Fibroblast of lung (primary cell): ENCODE results near the gene TBC1D8. TPM values are rescaled to one million over a fixed set of nuclear protein-coding genes. Genes with fewer than 3 reads are reported as not detected.

Experiments used
- DNase-seq, 2 donors: peaks; one replicate each; pipeline versions ENCODE4 v3.0.0 to v3.0.0-alpha.2; 2010; ENCODE audit warnings: low read depth in 2 of 2
- H2AFZ ChIP-seq: 2 replicates; pipeline ENCODE4 v1.5.1; 2012; ENCODE audit warnings: low read length, control low read depth, inconsistent platforms
- H3K27ac ChIP-seq: 2 replicates; pipeline ENCODE4 v1.5.1; 2011; ENCODE audit warnings: low read length, control low read depth; ENCODE audit not compliant: insufficient read depth
- H3K27me3 ChIP-seq: 2 replicates; pipeline ENCODE4 v1.5.1; 2011; ENCODE audit warnings: mild to moderate bottlenecking, low read length; ENCODE audit not compliant: control insufficient read depth, insufficient read depth
- H3K36me3 ChIP-seq: 2 replicates; pipeline ENCODE4 v1.5.1; 2011; ENCODE audit warnings: low read length; ENCODE audit not compliant: control insufficient read depth, insufficient read depth
- H3K4me1 ChIP-seq: 2 replicates; pipeline ENCODE4 v1.5.1; 2011; ENCODE audit warnings: low read length; ENCODE audit not compliant: control insufficient read depth, insufficient read depth; ENCODE audit errors: extremely low read depth
- H3K4me2 ChIP-seq: 2 replicates; pipeline ENCODE4 v1.5.1; 2011; ENCODE audit warnings: low read length, control low read depth; ENCODE audit not compliant: insufficient read depth; ENCODE audit errors: extremely low read depth
- H3K4me3 ChIP-seq, 4 experiments: fragments of 200-600 bp in 1 of 4; sonication (generic) in 1 of 4; replicated peaks in 1 of 4; 2 replicates each; pipeline ENCODE4 v1.5.1; 2011 to 2016; ENCODE audit warnings: low read length in 4 of 4, low read depth in 3 of 4, mild to moderate bottlenecking in 3 of 4, control low read depth in 2 of 4, inconsistent platforms in 1 of 4, mixed read lengths in 1 of 4; ENCODE audit not compliant: insufficient read depth in 1 of 4; ENCODE audit errors: control extremely low read depth in 1 of 4
- H3K79me2 ChIP-seq: 2 replicates; pipeline ENCODE4 v1.5.1; 2012; ENCODE audit warnings: mild to moderate bottlenecking, low read length, inconsistent platforms; ENCODE audit not compliant: control insufficient read depth, insufficient read depth
- H3K9ac ChIP-seq: 2 replicates; pipeline ENCODE4 v1.5.1; 2011; ENCODE audit warnings: mild to moderate bottlenecking, low read length, control low read depth; ENCODE audit not compliant: insufficient read depth
- H3K9me3 ChIP-seq: 2 replicates; pipeline ENCODE4 v1.5.1; 2012; ENCODE audit warnings: low read depth, low read length; ENCODE audit not compliant: control insufficient read depth, insufficient read depth
- H4K20me1 ChIP-seq: 2 replicates; pipeline ENCODE4 v1.5.1; 2011; ENCODE audit warnings: low read length; ENCODE audit not compliant: control insufficient read depth, insufficient read depth; ENCODE audit errors: extremely low read depth
- CTCF ChIP-seq, 2 donors: IDR thresholded peaks in 1 of 2; conservative IDR thresholded peaks in 1 of 2; 1 replicate in 1 of 2; 2 replicates in 1 of 2; pipeline ENCODE4 v1.5.1; 2011 to 2012; ENCODE audit warnings: low read length in 2 of 2, control low read depth in 1 of 2, inconsistent platforms in 1 of 2, low read depth in 1 of 2, mild to moderate bottlenecking in 1 of 2
- EZH2 ChIP-seq: IDR thresholded peaks from 2 replicates; pipeline ENCODE4 v1.5.1; 2012; ENCODE audit warnings: low read length, control low read depth, mild to moderate bottlenecking; ENCODE audit errors: missing control alignments
- polyA plus RNA-seq, 2 donors: library from polyadenylated mRNA; depleted of rRNA in 1 of 2; stranded (reverse) in 1 of 2; unstranded in 1 of 2; fragments of >200 nt; gene quantifications; 2 replicates each; pipeline ENCODE4 v1.2.1, GENCODE V29; 2011 to 2012; ENCODE audit warnings: missing spikeins in 1 of 2
- total RNA-seq: library from RNA; depleted of rRNA; stranded (reverse); fragments of >200 nt; gene quantifications from 2 replicates; pipeline ENCODE4 v1.2.1, GENCODE V29; 2014

Gene TBC1D8
- total and polyA plus RNA-seq, 2 donors (not counting 1 experiment from before 2014, with no cell fraction given), result 3.8 to 5.4 TPM

- Histone ChIP-seq H3K4me2 (no peak overlapping the region), H3K4me1 (no peaks in the 10 kb centered on the region), H3K9ac (no peak overlapping the region), H3K27ac (no peak overlapping the region), H3K79me2 (no peaks in the 10 kb centered on the region), H3K27me3 (no peaks in the 10 kb centered on the region), H2AFZ (no peak overlapping the region), H3K4me3 (no peak overlapping the region), H3K9me3 (no peaks in the 10 kb centered on the region), H4K20me1 (no peaks in the 10 kb centered on the region), H3K36me3 (no peaks in the 10 kb centered on the region)
- DNase-seq, result no peak
- no peak for TF ChIP-seq EZH2
- no peak for TF ChIP-seq CTCF (conservative IDR thresholded peaks at IDR 0.05 in 1 of 2, IDR thresholded peaks at IDR 0.05 in 1 of 2; ENCODE audit: low read depth in 1 of 2, low read length in 2 of 2)
Observed at GRCh38 chr2:100967716-100968115, 183.5 kb downstream of the TBC1D8 start.

GRCh38 chr2:100965596-100965995 is 185.6 kb downstream of the TBC1D8 start:
- no peak overlapping the region for H3K4me3 ChIP-seq
- H4K20me1 ChIP-seq, result no peaks in the 10 kb centered on the region
- no peak overlapping the region for H3K9ac ChIP-seq
- H2AFZ ChIP-seq, result no peak overlapping the region
- H3K4me2 ChIP-seq, result no peak overlapping the region
- H3K4me1 ChIP-seq, result no peaks in the 10 kb centered on the region
- no peak for TF ChIP-seq EZH2
- TF ChIP-seq CTCF (conservative IDR thresholded peaks at IDR 0.05 in 1 of 2, IDR thresholded peaks at IDR 0.05 in 1 of 2; ENCODE audit: low read depth in 1 of 2, low read length in 2 of 2), result no peak
- H3K27ac ChIP-seq, result no peak overlapping the region
- DNase-seq, result no peak
- no peaks in the 10 kb centered on the region for H3K27me3 ChIP-seq
- no peaks in the 10 kb centered on the region for H3K36me3 ChIP-seq
- no peaks in the 10 kb centered on the region for H3K79me2 ChIP-seq
- no peaks in the 10 kb centered on the region for H3K9me3 ChIP-seq

GRCh38 chr2:100964681-100965169 is 186.5 kb downstream of the TBC1D8 start:
- H3K27ac ChIP-seq, result no peak overlapping the region

More at GRCh38 chr2:100964681-100965169, 186.5 kb downstream of the TBC1D8 start:
- no peak overlapping the region for H3K4me2 ChIP-seq
- no peak for TF ChIP-seq CTCF (conservative IDR thresholded peaks at IDR 0.05 in 1 of 2, IDR thresholded peaks at IDR 0.05 in 1 of 2; ENCODE audit: low read depth in 1 of 2, low read length in 2 of 2)
- TF ChIP-seq EZH2, result no peak
- no peak overlapping the region for H3K4me3 ChIP-seq
- no peaks in the 10 kb centered on the region for H3K9me3 ChIP-seq
- H3K27me3 ChIP-seq, result no peaks in the 10 kb centered on the region
- no peak overlapping the region for H3K9ac ChIP-seq
- H3K36me3 ChIP-seq, result no peaks in the 10 kb centered on the region
- H3K4me1 ChIP-seq, result no peaks in the 10 kb centered on the region
- H4K20me1 ChIP-seq, result no peaks in the 10 kb centered on the region
- no peaks in the 10 kb centered on the region for H3K79me2 ChIP-seq
- H2AFZ ChIP-seq, result no peak overlapping the region
- no peak for DNase-seq
